Pericardium fibroblast (primary cell): ENCODE data around the gene TGFB2. TPM values are rescaled to one million over a fixed set of nuclear protein-coding genes. Genes with fewer than 3 reads are reported as not detected.

Experiments
- total RNA-seq: library from RNA; depleted of rRNA; stranded (reverse); fragments of >200 nt; gene quantifications from 2 replicates; pipeline ENCODE4 v1.2.3, GENCODE V29; 2015

Gene TGFB2
- 1.4 and 2.7 TPM in 2 replicates for total RNA-seq

DNA sequence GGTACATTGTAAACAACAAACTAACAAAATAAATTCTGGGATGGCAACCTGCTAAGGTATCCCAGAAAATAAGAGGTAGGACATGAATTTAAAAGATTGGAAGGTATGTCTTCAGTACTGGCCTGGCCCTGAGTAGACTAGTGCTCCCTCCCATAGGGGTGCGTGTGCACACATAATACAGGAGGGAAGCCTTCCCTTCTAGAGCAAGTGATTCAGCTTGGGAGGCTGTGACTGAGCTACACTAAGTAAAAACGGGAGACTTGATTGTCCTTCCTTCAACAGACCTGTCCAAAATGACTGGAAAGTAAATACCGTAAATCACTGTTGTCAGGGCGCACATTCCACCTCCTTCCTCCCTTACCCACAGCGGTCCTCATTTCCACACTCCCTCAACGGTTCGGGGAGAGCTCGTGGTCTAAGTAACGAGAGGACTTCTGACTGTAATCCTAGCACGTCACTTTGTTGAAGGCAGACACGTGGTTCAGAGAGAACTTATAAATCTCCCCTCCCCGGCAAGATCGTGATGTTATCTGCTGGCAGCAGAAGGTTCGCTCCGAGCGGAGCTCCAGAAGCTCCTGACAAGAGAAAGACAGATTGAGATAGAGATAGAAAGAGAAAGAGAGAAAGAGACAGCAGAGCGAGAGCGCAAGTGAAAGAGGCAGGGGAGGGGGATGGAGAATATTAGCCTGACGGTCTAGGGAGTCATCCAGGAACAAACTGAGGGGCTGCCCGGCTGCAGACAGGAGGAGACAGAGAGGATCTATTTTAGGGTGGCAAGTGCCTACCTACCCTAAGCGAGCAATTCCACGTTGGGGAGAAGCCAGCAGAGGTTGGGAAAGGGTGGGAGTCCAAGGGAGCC is at the start of gene TGFB2:
TSS of gene TGFB2 (plus strand) at position 523 of the 859 bp plus-strand sequence. CDS start 1,366 bp downstream, outside the sequence.

Other genes with a start within 250 kb of the TGFB2 start
- 2.7 and 3.7 TPM in 2 replicates for gene RRP15, start 60.0 kb upstream of the TGFB2 start, total RNA-seq